GM12872 (cell line): ENCODE measurements around the gene TMUB1.
A peak's percentile ranks its signal among the peaks of the same experiment; 100 is the strongest.

ENCODE experiments used
- CTCF ChIP-seq: IDR thresholded peaks from 3 replicates; pipeline ENCODE4 v1.5.1; 2011; ENCODE audit warnings: low read depth, mild to moderate bottlenecking, low read length, moderate library complexity; ENCODE audit not compliant: insufficient read depth

The TMUB1 gene

GRCh38 chr7:151124481-151124880 lies 41.2 kb upstream of the TMUB1 start:
- no peak for TF ChIP-seq CTCF

GRCh38 chr7:151123822-151124464 lies 40.6 kb upstream of the TMUB1 start:
- TF ChIP-seq CTCF = peak; percentile 100

DNA sequence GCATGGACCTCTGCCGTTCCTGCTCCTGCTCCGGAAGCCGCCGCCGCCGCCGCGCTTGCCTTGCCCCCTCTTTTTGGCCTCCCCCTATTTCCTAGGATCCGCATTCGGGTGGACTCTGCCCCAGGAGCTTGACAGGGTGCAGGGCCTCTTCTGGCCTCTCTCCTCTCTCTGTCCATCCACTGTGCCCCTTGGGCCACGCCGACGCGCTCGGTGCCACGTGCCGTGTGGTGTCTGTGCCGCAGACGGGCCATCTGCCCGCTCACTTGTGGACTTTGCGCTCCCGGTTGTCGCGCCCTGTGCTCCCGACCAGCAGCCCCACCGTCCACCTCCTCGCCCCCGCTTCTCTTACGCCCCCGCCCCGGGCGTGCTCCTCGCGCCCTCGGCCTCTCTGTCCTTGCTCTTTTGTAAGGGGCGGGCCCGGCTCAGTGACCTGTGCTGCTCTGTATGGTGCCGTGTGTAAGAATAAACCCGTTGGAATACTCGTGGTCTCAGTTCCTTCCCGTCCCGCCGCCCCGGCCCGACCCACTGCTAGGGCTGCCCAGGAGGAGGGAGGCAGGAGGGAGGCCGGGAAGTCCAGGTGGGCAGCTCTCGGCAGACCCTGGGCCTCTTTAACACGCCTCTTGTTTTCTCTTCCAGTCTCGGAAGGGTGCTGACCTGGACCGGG lies 40.0 kb upstream of the TMUB1 start:
- no peak for TF ChIP-seq CTCF

DNA sequence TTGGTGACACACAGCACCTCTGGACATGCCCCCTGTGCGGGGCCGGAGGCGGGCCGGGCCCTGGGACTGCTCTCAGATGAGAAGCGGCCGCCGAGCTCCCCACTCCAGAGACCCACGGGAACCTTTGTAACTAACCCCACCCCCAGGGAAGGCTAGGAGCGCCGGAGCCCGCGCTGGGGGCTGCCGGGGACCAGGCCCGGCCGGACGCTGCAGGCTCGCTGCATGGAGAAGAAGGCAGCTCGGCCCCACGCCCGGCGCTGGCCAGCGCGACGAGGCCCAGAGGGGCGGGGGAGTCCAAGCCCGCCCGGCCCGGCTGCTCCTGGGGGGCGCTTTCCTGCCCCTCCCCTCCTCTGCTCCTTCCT lies 39.5 kb upstream of the TMUB1 start:
- TF ChIP-seq CTCF = no peak

DNA sequence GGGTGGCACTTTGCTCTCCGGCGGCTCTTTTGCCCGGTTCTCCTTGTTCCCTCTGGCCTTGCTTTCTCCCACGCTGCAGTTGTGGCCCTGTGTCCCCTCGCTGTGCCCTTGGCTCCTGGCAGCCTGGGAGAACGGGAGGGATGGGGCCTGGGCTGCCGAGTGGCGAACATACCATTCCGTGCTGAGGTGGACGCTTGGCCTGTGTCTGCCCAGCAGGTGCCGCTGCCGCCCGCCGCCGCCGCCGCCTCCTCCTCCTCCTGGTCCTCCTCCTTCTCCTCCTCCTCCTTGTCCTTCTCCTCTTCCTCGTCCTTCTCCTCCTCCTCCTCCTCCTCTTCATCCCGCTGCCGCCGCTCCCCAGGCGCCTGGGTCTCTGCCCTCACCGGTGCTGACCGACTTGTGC lies 39.0 kb upstream of the TMUB1 start:
- TF ChIP-seq CTCF = no peak

GRCh38 chr7:151121380-151122170 lies 38.3 kb upstream of the TMUB1 start:
- no peak for TF ChIP-seq CTCF

DNA sequence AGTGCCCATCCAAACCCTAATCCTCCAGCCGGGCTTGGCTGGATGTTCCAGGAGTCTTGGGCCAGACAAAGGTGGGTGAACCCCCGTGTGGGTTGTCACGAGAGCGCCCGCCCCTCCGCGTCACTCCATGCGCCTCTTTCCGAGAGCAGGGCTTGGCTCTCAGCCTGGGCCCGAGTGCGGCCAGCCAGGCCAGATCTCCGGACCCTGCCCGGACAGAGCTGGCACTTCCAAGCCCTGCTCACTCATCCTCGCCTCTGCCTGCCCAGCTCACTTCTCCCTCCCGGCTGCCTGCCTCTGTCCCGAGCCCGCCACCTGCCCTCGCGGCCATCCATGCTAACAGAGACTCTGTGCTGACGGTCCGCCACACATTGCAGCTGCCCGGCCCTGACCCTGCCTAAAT lies 37.6 kb upstream of the TMUB1 start:
- no peak for TF ChIP-seq CTCF
